Upper lobe of left lung (tissue), 6 donors: Measurements from ENCODE around the gene ASCC1. TPM values are rescaled to one million over a fixed set of nuclear protein-coding genes. Genes with fewer than 3 reads are reported as not detected.

ENCODE experiments used
- ATAC-seq, 2 donors: fragments of 200-7000 bp; cut with Tn5 transposase; one replicate each; pipeline ENCODE4 v1.9.1; 2022; ENCODE audit warnings: mild to moderate bottlenecking in 2 of 2, moderate library complexity in 2 of 2; ENCODE audit not compliant: low FRiP score in 2 of 2
- DNase-seq, 2 donors: peaks; one replicate each; pipeline ENCODE4 v3.0.0-alpha.2; 2019 to 2020
- H3K27ac ChIP-seq, 4 donors: fragments of 200-600 bp; sonication (generic); one replicate each; pipeline ENCODE4 v1.5.1; 2016 to 2019
- H3K27me3 ChIP-seq, 4 donors: fragments of 200-600 bp; sonication (generic); one replicate each; pipeline ENCODE4 v1.5.1; 2017 to 2019
- H3K36me3 ChIP-seq, 4 donors: fragments of 200-600 bp; sonication (generic); one replicate each; pipeline ENCODE4 v1.5.1; 2016 to 2019
- H3K4me1 ChIP-seq, 4 donors: fragments of 200-600 bp; sonication (generic); one replicate each; pipeline ENCODE4 v1.5.1; 2018 to 2019
- H3K4me3 ChIP-seq, 4 donors: fragments of 200-600 bp; sonication (generic); one replicate each; pipeline ENCODE4 v1.5.1; 2017 to 2019; ENCODE audit warnings: mild to moderate bottlenecking in 2 of 4, moderate library complexity in 1 of 4
- H3K9me3 ChIP-seq, 4 donors: fragments of 200-600 bp; sonication (generic); one replicate each; pipeline ENCODE4 v1.5.1; 2018 to 2019
- CTCF ChIP-seq, 6 experiments: fragments of 450-650 bp in 4 of 6; fragments of 200-600 bp in 2 of 6; sonication (generic) in 2 of 6; IDR thresholded peaks; one replicate each; pipeline ENCODE4 v1.5.1; 2016 to 2019; ENCODE audit warnings: antibody characterized with exemption in 6 of 6
- EP300 ChIP-seq, 4 donors: sonication (generic); formaldehyde crosslinking; IDR thresholded peaks; one replicate each; pipeline ENCODE4 v1.5.1; 2017; ENCODE audit warnings: antibody characterized with exemption in 4 of 4, control low read depth in 2 of 4
- POLR2A ChIP-seq, 4 donors: fragments of 450-650 bp; IDR thresholded peaks; one replicate each; pipeline ENCODE4 v1.5.1; 2016 to 2017; ENCODE audit warnings: antibody characterized with exemption in 4 of 4, mild to moderate bottlenecking in 2 of 4
- POLR2AphosphoS5 ChIP-seq, 2 donors: sonication (generic); formaldehyde crosslinking; IDR thresholded peaks; one replicate each; pipeline ENCODE4 v1.5.1; 2017; ENCODE audit warnings: antibody characterized with exemption in 2 of 2
- WGBS, 2 donors: methylation state at CpG; one replicate each; pipeline ENCODE4 v1.1.5; 2017 to 2018; 5-methylcytosine and 5-hydroxymethylcytosine counted together
- total RNA-seq, 6 donors: library from RNA; depleted of rRNA in 4 of 6; stranded (reverse); fragments of >200 nt in 4 of 6; gene quantifications; one replicate each; pipeline versions ENCODE4 v1.1.0 to v1.2.1, GENCODE V29; 2016 to 2021
- donor health status: DM: no; HTN: no; CAD: no; lungs with moderate emphysema.
- donor health status: DM: no; HTN: yes; CAD: no; lungs with severe emphysema.

Gene ASCC1
- total RNA-seq, 6 donors from 2014 or later = 20.4 to 40.7 (median 24.4) TPM

GRCh38 chr10:72085166-72085565, 130.9 kb downstream of the ASCC1 start:
- WGBS, 2 donors = 85 to 100% methylated on average over 2 to 6 of the region's 6 CpGs
- ATAC-seq (no peak), DNase-seq (no peak)
- no peaks in the 10 kb centered on the region for H3K9me3 ChIP-seq
- TF ChIP-seq EP300 (IDR thresholded peaks at IDR 0.05) (no peak), POLR2A (IDR thresholded peaks at IDR 0.05) (no peak), CTCF (IDR thresholded peaks at IDR 0.05) (no peak), POLR2AphosphoS5 (IDR thresholded peaks at IDR 0.05) (no peak)
- H3K4me1 ChIP-seq = peaks cover 27 to 66% (median 41%) of the 10 kb centered on the region in 4 donors
- peaks cover 0 to 17% (median 6%) of the 10 kb centered on the region in 4 donors for H3K27me3 ChIP-seq
- H3K27ac ChIP-seq = peak overlapping the region in 3 of 4 donors; percentile 82 to 90 (median 89)
- H3K36me3 ChIP-seq = no peaks in the 10 kb centered on the region
- H3K4me3 ChIP-seq = peak overlapping the region in 1 of 4 donors; percentile 1

- H3K36me3 ChIP-seq = no peaks in the 10 kb centered on the region
- H3K9me3 ChIP-seq = no peaks in the 10 kb centered on the region
- TF ChIP-seq POLR2AphosphoS5 (IDR thresholded peaks at IDR 0.05) = no peak
- TF ChIP-seq POLR2A (IDR thresholded peaks at IDR 0.05) = no peak
- peaks cover 32 to 61% (median 33%) of the 10 kb centered on the region in 4 donors for H3K4me1 ChIP-seq
- DNase-seq = no peak
- H3K27ac ChIP-seq = peak overlapping the region in 3 of 4 donors; percentile 22 to 89 (median 48)
- peaks cover 0 to 17% (median 6%) of the 10 kb centered on the region in 4 donors for H3K27me3 ChIP-seq
- 87 to 90% methylated on average over 16 of the region's 16 CpGs for WGBS, 2 donors
- ATAC-seq = no peak
- H3K4me3 ChIP-seq = no peak overlapping the region
Measured at GRCh38 chr10:72083790-72084459, 132.2 kb downstream of the ASCC1 start.

- no peak for DNase-seq
- Histone ChIP-seq H3K27ac (peak overlapping the region in 2 of 4 donors; percentile 1 to 18), H3K9me3 (no peaks in the 10 kb centered on the region), H3K27me3 (peaks cover 0 to 12% (median 5%) of the 10 kb centered on the region in 4 donors), H3K4me3 (no peak overlapping the region), H3K36me3 (no peaks in the 10 kb centered on the region), H3K4me1 (peaks cover 24 to 53% (median 25%) of the 10 kb centered on the region in 4 donors)
- ATAC-seq = no peak
- no peak for TF ChIP-seq CTCF (IDR thresholded peaks at IDR 0.05)
- TF ChIP-seq POLR2AphosphoS5 (IDR thresholded peaks at IDR 0.05) = no peak
- TF ChIP-seq EP300 (IDR thresholded peaks at IDR 0.05) = no peak
- no peak for TF ChIP-seq POLR2A (IDR thresholded peaks at IDR 0.05)
- WGBS, 2 donors = 80 to 93% methylated on average over 5 to 6 of the region's 6 CpGs
Measured at GRCh38 chr10:72082856-72083789, 133.0 kb downstream of the ASCC1 start.

GRCh38 chr10:72081772-72082590, 134.1 kb downstream of the ASCC1 start:
- Histone ChIP-seq H3K27ac (peak overlapping the region; percentile 7 to 45 (median 23)), H3K4me1 (peaks cover 13 to 42% (median 14%) of the 10 kb centered on the region in 4 donors), H3K4me3 (no peak overlapping the region), H3K9me3 (no peaks in the 10 kb centered on the region), H3K27me3 (peaks cover 0 to under 1% (median 0%) of the 10 kb centered on the region in 4 donors), H3K36me3 (no peaks in the 10 kb centered on the region)
- peak in 1 of 2 donors; percentile 50 for DNase-seq
- TF ChIP-seq EP300 (IDR thresholded peaks at IDR 0.05) = no peak
- no peak for TF ChIP-seq POLR2A (IDR thresholded peaks at IDR 0.05)
- no peak for TF ChIP-seq POLR2AphosphoS5 (IDR thresholded peaks at IDR 0.05)
- no peak for TF ChIP-seq CTCF (IDR thresholded peaks at IDR 0.05)
- 76 to 85% methylated on average over 9 to 14 of the region's 14 CpGs for WGBS, 2 donors
- ATAC-seq = peak in 1 of 2 donors; percentile 53
